MM.1S (cell line): ENCODE data around the gene FARS2.

Source experiments
- DNase-seq: peaks from one replicate; pipeline ENCODE4 v3.0.0-alpha.2; 2015
- H2AFZ ChIP-seq: fragments of 300-600 bp; sonication (generic); 2 replicates; pipeline ENCODE4 v1.6.0; 2016; ENCODE audit warnings: antibody characterized with exemption, low read length
- H3F3A ChIP-seq: fragments of 300-600 bp; sonication (generic); 2 replicates; pipeline ENCODE4 v1.6.1; 2016; ENCODE audit warnings: mild to moderate bottlenecking, antibody characterized with exemption, low read length, moderate library complexity, mixed read lengths; ENCODE audit not compliant: insufficient read depth
- H3K27ac ChIP-seq: fragments of 300-600 bp; sonication (generic); 2 replicates; pipeline ENCODE4 v1.5.1; 2016; ENCODE audit warnings: mild to moderate bottlenecking, low read length
- H3K27me3 ChIP-seq: fragments of 300-600 bp; sonication (generic); replicated peaks from 2 replicates; pipeline ENCODE4 v1.6.0; 2016; ENCODE audit warnings: low read length; ENCODE audit not compliant: insufficient read depth
- H3K36me3 ChIP-seq: fragments of 300-600 bp; sonication (generic); replicated peaks from 2 replicates; pipeline ENCODE4 v1.6.1; 2016; ENCODE audit warnings: mild to moderate bottlenecking, low read length, mixed read lengths; ENCODE audit not compliant: insufficient read depth
- H3K4me1 ChIP-seq: fragments of 300-600 bp; sonication (generic); 2 replicates; pipeline ENCODE4 v1.6.1; 2016; ENCODE audit warnings: low read length, mixed read lengths
- H3K4me2 ChIP-seq: fragments of 300-600 bp; sonication (generic); 2 replicates; pipeline ENCODE4 v1.6.0; 2016; ENCODE audit warnings: low read depth, low read length
- H3K4me3 ChIP-seq: fragments of 300-600 bp; sonication (generic); 2 replicates; pipeline ENCODE4 v1.5.1; 2016; ENCODE audit warnings: low read length, mixed read lengths
- H3K79me2 ChIP-seq: fragments of 300-600 bp; sonication (generic); 2 replicates; pipeline ENCODE4 v1.6.1; 2016; ENCODE audit warnings: mixed run types, low read length, mixed read lengths
- H3K9ac ChIP-seq: fragments of 300-600 bp; sonication (generic); 2 replicates; pipeline ENCODE4 v1.6.1; 2016; ENCODE audit warnings: low read length, mixed read lengths
- H3K9me2 ChIP-seq: fragments of 300-600 bp; sonication (generic); replicated peaks from 2 replicates; pipeline ENCODE4 v1.6.1; 2016; ENCODE audit warnings: mild to moderate bottlenecking, low read length, mixed read lengths; ENCODE audit not compliant: insufficient read depth
- H3K9me3 ChIP-seq: fragments of 300-600 bp; sonication (generic); replicated peaks from 2 replicates; pipeline ENCODE4 v1.6.1; 2016; ENCODE audit warnings: mild to moderate bottlenecking, low read length, mixed read lengths; ENCODE audit not compliant: insufficient read depth
- H4K20me1 ChIP-seq: fragments of 300-600 bp; sonication (generic); 2 replicates; pipeline ENCODE4 v1.6.1; 2016; ENCODE audit warnings: mild to moderate bottlenecking, low read length, moderate library complexity, mixed read lengths; ENCODE audit not compliant: insufficient read depth
- EZH2 ChIP-seq: fragments of 300-600 bp; sonication (generic); optimal IDR thresholded peaks from 2 replicates; pipeline ENCODE3; 2017; ENCODE audit warnings: low read depth, mild to moderate bottlenecking, antibody characterized with exemption, low read length, mixed read lengths
- EZH2phosphoT487 ChIP-seq: fragments of 300-600 bp; sonication (generic); IDR thresholded peaks from 2 replicates; pipeline ENCODE4 v1.6.1; 2018; ENCODE audit warnings: antibody characterized with exemption, low read length
- TF ChIP-seq, protein P1 (sequence below): fragments of 300-600 bp; sonication (generic); IDR thresholded peaks from 2 replicates; pipeline ENCODE4 v1.5.1; 2016; ENCODE audit warnings: antibody characterized with exemption, low read length, mixed read lengths

Gene FARS2

DNA sequence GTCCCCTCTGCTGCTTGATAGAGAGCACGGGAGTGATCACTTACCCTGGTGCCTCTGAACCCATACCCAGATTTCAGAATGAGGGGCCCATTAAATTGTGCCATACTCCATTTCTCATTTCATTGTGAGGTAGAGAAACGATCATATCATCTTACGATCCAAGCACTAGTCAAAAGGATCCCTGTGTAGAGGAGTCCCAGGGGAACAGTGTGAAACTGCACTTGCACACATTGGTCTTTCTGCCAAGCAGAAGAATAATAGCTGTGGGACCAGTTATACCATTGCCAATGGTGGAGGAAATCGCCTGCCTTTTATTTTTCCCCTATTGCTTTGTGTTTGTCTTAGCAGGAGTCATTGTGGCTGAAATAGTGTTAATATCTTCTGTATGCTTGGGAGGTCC is 161.9 kb downstream of the FARS2 start:
- Histone ChIP-seq H3K4me2 (no peak overlapping the region), H3K4me3 (no peak overlapping the region), H3K79me2 (no peaks in the 10 kb centered on the region), H3K9me2 (no peaks in the 10 kb centered on the region), H3K36me3 (no peaks in the 10 kb centered on the region), H3K9ac (no peak overlapping the region), H3K27ac (no peak overlapping the region), H3F3A (no peaks in the 10 kb centered on the region), H3K4me1 (no peaks in the 10 kb centered on the region), H3K9me3 (no peaks in the 10 kb centered on the region), H3K27me3 (no peaks in the 10 kb centered on the region), H4K20me1 (no peaks in the 10 kb centered on the region), H2AFZ (no peak overlapping the region)
- TF ChIP-seq, protein P1, sequence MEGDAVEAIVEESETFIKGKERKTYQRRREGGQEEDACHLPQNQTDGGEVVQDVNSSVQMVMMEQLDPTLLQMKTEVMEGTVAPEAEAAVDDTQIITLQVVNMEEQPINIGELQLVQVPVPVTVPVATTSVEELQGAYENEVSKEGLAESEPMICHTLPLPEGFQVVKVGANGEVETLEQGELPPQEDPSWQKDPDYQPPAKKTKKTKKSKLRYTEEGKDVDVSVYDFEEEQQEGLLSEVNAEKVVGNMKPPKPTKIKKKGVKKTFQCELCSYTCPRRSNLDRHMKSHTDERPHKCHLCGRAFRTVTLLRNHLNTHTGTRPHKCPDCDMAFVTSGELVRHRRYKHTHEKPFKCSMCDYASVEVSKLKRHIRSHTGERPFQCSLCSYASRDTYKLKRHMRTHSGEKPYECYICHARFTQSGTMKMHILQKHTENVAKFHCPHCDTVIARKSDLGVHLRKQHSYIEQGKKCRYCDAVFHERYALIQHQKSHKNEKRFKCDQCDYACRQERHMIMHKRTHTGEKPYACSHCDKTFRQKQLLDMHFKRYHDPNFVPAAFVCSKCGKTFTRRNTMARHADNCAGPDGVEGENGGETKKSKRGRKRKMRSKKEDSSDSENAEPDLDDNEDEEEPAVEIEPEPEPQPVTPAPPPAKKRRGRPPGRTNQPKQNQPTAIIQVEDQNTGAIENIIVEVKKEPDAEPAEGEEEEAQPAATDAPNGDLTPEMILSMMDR: no peak
- TF ChIP-seq EZH2 (no peak), EZH2phosphoT487 (no peak)
- no peak for DNase-seq

DNA sequence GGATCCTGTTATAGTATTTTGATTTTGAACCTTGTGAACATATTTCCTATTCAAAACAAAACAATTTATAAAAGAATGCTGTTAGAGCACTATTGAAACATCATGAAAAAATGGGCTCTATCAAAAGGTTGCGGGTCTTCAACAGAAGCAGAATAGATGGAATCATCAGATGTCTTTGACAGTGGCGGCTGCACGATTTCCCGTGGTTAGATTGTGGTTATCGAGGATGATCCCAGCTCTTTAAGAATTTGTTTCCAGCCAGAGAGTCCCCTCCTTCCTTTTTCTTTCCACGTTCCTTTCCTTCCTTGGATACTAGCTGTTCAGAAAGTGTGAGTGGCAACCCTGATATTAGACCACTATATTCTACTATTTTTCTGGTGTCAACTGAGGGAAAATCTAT is 163.4 kb downstream of the FARS2 start:
- H4K20me1 ChIP-seq: no peaks in the 10 kb centered on the region

DNA sequence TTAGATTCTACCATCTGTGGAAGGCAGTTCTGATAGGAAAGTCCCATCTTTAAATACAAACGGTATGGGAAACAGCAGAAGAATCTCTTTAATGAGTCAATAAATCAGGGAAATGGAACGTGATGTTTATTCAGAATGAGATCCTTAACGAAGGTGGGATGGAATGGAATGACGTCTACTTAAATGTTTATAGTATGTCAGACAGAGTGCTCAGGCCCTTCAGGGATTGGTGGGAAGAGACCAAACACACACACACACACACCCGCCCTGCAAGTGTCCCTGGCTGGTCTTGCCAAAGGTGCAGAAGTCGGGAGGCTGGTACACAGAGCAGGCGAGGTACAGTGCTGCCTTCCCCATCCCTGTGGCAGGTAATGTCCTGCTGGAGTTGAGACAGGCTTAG is 164.0 kb downstream of the FARS2 start:
- Histone ChIP-seq H3K4me1 (no peaks in the 10 kb centered on the region), H2AFZ (no peak overlapping the region), H3K9ac (no peak overlapping the region), H4K20me1 (no peaks in the 10 kb centered on the region), H3K9me3 (no peaks in the 10 kb centered on the region), H3K4me3 (no peak overlapping the region), H3K27ac (no peak overlapping the region), H3F3A (no peaks in the 10 kb centered on the region), H3K79me2 (no peaks in the 10 kb centered on the region), H3K9me2 (no peaks in the 10 kb centered on the region), H3K4me2 (no peak overlapping the region), H3K36me3 (no peaks in the 10 kb centered on the region), H3K27me3 (no peaks in the 10 kb centered on the region)
- TF ChIP-seq EZH2phosphoT487 (no peak), EZH2 (no peak)
- TF ChIP-seq, protein P1: no peak
- DNase-seq: no peak

More for the DNA sequence above, 163.4 kb downstream of the FARS2 start:
- Histone ChIP-seq H3K36me3 (no peaks in the 10 kb centered on the region), H3K4me2 (no peak overlapping the region), H2AFZ (no peak overlapping the region), H3K9me2 (no peaks in the 10 kb centered on the region), H3K27me3 (no peaks in the 10 kb centered on the region), H3K79me2 (no peaks in the 10 kb centered on the region), H3K4me3 (no peak overlapping the region), H3K9me3 (no peaks in the 10 kb centered on the region), H3K4me1 (no peaks in the 10 kb centered on the region), H3K27ac (no peak overlapping the region), H3K9ac (no peak overlapping the region), H3F3A (no peaks in the 10 kb centered on the region)
- TF ChIP-seq, protein P1: no peak
- TF ChIP-seq EZH2 (no peak), EZH2phosphoT487 (no peak)
- DNase-seq: no peak
